ENCODE measurements around the gene ZP2. TPM values are rescaled to one million over a fixed set of nuclear protein-coding genes. Genes with fewer than 3 reads are reported as not detected.

Gene ZP2
- total RNA-seq, 1 experiment from 2014 or later, result not detected

GRCh38 chr16:21150375-21151001, 60.9 kb downstream of the ZP2 start, which contains the start of gene DNAH3:
DNAH3 (minus strand) TSS chr16:21150846; CDS start chr16:21150319, 527 bp downstream.
- H3K9me3 ChIP-seq (ENCODE audit: control insufficient read depth, low read depth, low read length), result no peaks in the 10 kb centered on the region
- no peak within 1 kb of the TSS for H4K5ac ChIP-seq (ENCODE audit: insufficient read length, low read depth, low read length)
- H2BK5ac ChIP-seq (ENCODE audit: insufficient read length, low read length), result no peak within 1 kb of the TSS
- H3K4me3 Mint-ChIP-seq, result no peak within 1 kb of the TSS
- H2BK12ac ChIP-seq (ENCODE audit: insufficient read length, low read depth, low read length), result no peak within 1 kb of the TSS
- H3K36me3 Mint-ChIP-seq (ENCODE audit: insufficient read depth in 1 of 3, low read depth in 3 of 3), result no peaks in the 10 kb centered on the region
- no peak within 1 kb of the TSS for H3K4ac ChIP-seq (ENCODE audit: low read depth, low read length)
- H3K27ac Mint-ChIP-seq, result peak within 1 kb of the TSS in 2 of 3 experiments; percentile 31 to 48; a peak in 2 of 7 replicates
- H3K9me3 Mint-ChIP-seq, result no peaks in the 10 kb centered on the region
- no peaks in the 10 kb centered on the region for H3K4me1 Mint-ChIP-seq
- H3K23me2 ChIP-seq (ENCODE audit: insufficient read length, low read depth, low read length, poor library complexity, severe bottlenecking), result no peaks in the 10 kb centered on the region
- no peak for TF ChIP-seq CTCF (conservative IDR thresholded peaks at IDR 0.05)
- no peak within 1 kb of the TSS for H2AFZ ChIP-seq (ENCODE audit: low read length)
- H2BK15ac ChIP-seq (ENCODE audit: low read depth, low read length), result no peak within 1 kb of the TSS
- H2BK20ac ChIP-seq (ENCODE audit: low read depth, low read length, poor library complexity, severe bottlenecking), result no peak within 1 kb of the TSS
- H3K27ac ChIP-seq (ENCODE audit: insufficient read length, low read depth, low read length), result no peak within 1 kb of the TSS
- no peak within 1 kb of the TSS for H3K18ac ChIP-seq (ENCODE audit: insufficient read length, low read depth, low read length)
- H3K23ac ChIP-seq (ENCODE audit: insufficient read length, low read depth, low read length), result no peak within 1 kb of the TSS
- H4K91ac ChIP-seq (ENCODE audit: insufficient read length, low read depth, low read length), result no peak within 1 kb of the TSS
- H3K4me2 ChIP-seq (ENCODE audit: insufficient read depth, insufficient read length, low read length), result no peak within 1 kb of the TSS
- no peak within 1 kb of the TSS; the same call in 1 of the 2 replicates for H3K14ac ChIP-seq (ENCODE audit: insufficient read depth, low read length)
- H2AK5ac ChIP-seq (ENCODE audit: insufficient read length, low read length), result no peak within 1 kb of the TSS
- no peaks in the 10 kb centered on the region for H3K27me3 Mint-ChIP-seq (ENCODE audit: low read depth)
- no peak within 1 kb of the TSS for H3K56ac ChIP-seq (ENCODE audit: insufficient read length, low read depth, low read length)
- no peaks in the 10 kb centered on the region for H4K20me1 ChIP-seq (ENCODE audit: control insufficient read depth, insufficient read depth, insufficient read length)
- no peak within 1 kb of the TSS for H4K8ac ChIP-seq (replicated peaks; ENCODE audit: insufficient read length, low read depth, low read length)
- no peaks in the 10 kb centered on the region for H3K79me2 ChIP-seq (ENCODE audit: insufficient read depth, low read length)
- no peaks in the 10 kb centered on the region for H3K4me1 ChIP-seq (ENCODE audit: insufficient read depth, low read length)
- no peak within 1 kb of the TSS for H3T11ph ChIP-seq (ENCODE audit: low read length)
- DNase-seq, result no peak
- no peaks in the 10 kb centered on the region for H3K27me3 ChIP-seq (ENCODE audit: insufficient read depth, low read length)
- H3K9ac ChIP-seq (ENCODE audit: extremely low read depth, insufficient read length, low read length), result no peak within 1 kb of the TSS
- no peaks in the 10 kb centered on the region for H3K79me1 ChIP-seq (ENCODE audit: insufficient read depth, low read depth, low read length, poor library complexity, severe bottlenecking)
- no CpG with 5 or more reads among the region's 8 CpGs for WGBS (ENCODE audit: extremely low coverage, insufficient read length, low lambda C conversion rate)
- H2BK120ac ChIP-seq (ENCODE audit: low read depth, low read length, poor library complexity, severe bottlenecking), result no peak within 1 kb of the TSS

Other genes starting within 250 kb of the ZP2 start
- gene DNAH3, start 60.7 kb downstream of the ZP2 start, total RNA-seq (2021), result 0.22 and 0.24 TPM in 2 replicates
- gene LDAF1, start 52.9 kb downstream of the ZP2 start, total RNA-seq (2021), result 18.7 and 22.6 TPM in 2 replicates
- 0.07 and 0.09 TPM in 2 replicates for gene ANKS4B, start 22.1 kb upstream of the ZP2 start, total RNA-seq (2021)
- 16.4 and 17.8 TPM in 2 replicates for gene CRYM, start 66.7 kb upstream of the ZP2 start, total RNA-seq (2021)